IPS-NIHi7 (cell line): ENCODE results near the gene ABL1.

ENCODE experiments used
- DNase-seq: peaks from one replicate; pipeline ENCODE4 v3.0.0; 2012; ENCODE audit warnings: mixed read lengths; ENCODE audit errors: extremely low spot score

The ABL1 gene

DNA sequence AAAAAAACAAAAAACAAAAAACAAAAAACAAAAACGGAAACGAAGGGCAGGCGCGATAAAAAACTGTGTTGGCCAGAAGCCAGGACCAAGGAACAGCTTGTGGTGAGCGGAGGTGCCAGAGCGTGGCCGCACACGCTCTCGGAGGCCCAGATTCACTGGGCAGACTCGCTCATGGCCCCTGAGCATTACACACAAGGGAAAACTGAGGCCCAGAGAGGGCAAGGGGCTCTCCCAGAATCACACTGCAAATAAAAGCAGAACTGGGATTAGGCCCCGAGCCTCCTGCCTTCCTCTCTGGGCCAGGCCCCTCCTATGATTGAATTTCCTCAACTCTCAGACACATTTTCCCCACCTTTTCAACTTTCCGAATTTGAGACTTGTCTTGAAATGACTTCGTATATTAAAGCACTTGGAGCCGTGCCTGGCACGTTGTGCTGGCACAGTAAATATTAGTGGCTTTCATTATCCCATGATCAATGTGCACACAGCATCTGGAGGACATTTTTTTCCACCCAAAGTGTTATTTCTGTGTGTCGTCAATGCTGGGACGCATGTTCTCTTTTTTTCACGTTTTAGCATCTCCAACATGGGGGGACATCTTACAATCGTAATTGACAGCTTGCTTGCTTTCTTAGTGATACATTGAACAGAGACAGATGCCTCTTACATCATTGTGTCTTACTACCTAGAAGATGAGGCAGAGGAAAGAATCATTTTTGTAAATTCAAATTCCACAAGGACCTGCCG, 96.6 kb downstream of the ABL1 start:
- no peak for DNase-seq

DNA sequence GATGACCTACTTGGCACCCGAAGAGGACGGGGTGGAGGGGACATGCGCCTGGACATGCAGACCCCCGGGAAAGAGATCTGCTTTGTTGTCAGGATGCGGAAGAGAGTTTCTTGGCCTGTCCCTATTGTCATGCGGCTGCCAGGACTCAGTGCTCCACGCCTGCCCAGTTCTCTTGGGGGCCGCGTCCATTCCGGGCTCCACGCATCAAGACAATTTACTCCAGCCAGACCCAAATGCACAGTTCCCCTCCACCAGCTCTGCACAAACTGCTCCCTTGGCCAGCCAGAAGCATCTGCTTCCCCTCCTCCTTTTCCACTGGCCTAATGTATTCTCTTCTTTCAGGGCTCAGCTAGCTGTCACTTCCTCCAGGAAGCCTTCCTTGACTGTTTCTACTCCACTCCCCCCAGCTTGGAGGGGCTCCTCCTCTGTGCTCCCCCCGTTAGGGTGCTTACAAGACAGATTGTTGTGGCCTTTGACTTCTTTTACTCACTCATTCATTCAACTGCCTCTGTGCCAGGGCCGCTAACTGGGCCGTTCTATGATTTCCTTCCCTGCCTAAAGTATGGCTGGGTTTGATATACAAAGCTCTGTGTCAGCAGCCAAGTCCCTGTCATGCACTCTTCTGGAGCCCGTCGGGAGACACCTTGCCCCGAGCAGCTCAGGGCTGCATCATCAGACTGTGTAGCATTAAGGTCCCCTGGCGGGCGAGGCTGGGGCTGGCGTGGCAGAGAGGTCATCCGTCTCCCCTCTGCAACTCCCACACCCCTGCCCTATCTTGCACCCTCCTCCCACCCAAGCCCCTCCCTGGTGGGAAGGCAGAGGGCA, 97.4 kb downstream of the ABL1 start:
- DNase-seq: peak; percentile 56

DNA sequence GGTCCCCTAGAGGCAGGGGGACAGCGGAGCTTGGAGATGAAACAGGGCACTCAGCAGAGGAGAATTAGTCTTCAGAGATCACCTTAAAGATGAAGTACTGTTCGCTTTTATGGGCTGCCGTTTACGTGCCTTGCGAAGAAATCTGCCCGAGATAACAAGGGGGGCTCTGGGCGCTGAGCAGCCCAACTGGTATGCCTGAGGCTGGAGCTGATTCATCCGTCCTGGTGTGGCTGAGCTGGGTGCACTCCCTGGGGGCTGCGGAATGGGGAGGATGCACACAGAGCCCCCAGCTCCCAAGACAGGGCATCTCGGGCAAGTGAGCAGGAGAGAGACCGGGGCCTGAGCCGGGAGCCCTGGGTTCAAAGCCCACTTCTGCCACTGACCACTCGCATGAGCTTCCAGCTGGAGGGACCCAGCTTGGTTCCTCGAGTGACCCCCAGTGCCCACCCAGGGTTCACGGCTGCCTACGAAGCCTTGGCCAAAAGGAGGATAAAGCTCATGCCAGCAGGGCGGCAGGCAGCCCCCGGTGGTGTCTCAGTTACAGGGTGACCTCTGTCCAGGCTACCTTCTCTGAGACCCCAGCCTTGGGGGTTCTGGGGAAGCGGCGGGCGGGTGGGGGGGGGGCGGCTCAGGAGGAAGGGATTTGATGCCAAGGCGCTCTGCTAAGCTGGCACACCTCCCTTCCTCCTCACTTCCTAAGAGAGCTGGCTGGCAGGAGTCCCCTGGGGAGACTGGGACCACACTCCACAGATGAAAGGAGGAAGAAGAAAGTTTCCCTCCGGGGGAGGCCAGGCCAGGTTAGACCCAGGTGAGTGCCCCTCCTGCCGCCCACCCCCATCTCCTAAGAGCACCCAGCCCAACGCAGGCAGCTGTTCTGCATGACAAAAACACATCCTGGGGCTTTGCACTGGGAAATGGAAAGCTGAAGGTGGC, 98.3 kb downstream of the ABL1 start:
- DNase-seq: peak; percentile 39

DNA sequence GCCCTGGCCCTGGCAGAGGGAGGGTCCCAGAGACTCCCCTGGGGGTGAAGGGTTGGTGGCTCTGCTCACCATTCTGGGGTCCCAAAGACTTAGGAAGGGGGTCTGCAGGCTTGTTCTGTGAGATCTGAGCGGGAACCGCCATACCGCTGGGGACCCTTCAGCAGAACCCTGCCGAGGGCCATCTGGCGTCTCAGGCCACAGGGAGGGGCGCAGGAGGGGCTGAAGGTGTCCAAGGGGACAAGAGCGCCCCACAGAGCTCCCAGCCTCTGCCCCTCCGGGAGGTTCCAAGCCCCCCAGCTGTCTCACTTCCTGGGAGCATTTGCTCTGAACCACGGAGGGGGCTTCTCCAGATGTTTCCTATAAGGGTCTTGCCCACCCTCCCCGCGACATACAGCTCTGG, 99.2 kb downstream of the ABL1 start:
- DNase-seq: no peak

DNA sequence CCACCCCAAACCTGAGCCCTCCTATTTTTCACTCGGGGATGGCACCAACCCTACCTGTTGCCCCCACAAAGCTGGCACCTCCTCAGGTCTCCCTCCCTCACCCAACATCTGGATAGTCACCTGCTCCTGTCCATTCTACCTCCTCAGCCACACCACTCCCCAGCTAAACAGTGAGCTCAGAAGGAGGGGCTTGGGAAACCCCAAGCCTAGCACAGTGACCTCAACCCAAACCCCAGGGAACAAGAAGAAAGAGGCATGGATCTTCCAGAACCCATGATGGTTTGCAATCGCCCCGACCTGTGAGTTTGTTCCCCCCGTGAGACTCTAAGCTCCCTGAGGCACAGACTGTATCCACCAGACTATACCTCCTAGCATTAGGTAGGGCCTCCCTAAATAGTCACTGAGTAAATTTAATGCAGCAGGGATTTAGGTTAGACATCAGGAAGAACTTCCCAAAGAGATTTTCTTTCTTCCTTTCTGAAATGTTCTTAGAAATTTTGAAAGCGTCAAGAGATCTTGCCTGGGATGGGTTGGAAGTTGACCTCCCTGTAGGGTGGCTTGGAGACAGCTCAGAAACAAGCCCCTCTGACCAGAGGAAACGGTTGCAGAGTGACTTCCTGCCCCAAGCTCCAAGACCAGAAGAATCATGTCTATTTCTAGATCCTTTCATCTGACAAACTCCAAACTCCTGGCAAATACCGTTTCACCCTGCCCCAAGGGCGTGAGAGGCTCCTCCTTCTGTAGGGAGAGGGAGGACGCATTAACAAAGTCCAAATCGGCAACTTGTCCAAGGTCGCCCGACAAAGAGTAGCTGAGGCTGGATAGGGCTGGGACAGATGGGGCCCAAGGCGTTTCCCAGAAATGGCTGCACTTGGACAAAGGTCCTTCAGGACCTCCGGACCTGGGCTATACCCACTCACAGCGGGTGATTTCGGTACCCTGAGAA, 99.9 kb downstream of the ABL1 start:
- no peak for DNase-seq

DNA sequence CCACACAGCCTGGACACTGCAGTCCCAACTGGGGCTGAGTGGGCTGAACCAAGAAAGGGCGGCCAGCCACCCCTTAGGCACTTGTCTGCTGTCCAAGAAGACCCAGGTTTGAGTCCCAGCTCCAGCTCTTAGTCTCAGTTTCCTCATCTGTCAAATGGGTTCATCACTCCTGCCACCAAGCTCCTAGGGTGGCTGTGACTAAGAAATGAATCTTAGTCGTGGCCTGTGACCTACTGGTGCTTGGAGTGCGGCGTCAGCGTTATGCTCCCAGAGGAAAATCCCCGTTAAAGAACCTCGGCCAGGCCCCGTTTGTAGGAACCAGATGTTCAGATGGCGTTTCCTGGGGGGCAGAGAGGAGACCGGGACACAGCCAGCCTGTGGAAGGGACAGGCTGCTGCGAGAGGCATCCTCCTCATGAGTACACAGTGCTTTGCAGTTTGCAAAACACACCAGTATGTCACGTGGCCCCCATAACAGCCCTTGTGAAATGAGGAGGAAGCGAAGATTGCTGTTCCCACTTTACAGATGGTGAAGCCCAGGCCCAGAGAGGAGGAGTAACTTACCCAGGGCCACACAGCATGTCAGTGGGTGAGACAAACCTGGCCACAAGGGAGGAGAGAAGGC, 100.7 kb downstream of the ABL1 start:
- no peak for DNase-seq

DNA sequence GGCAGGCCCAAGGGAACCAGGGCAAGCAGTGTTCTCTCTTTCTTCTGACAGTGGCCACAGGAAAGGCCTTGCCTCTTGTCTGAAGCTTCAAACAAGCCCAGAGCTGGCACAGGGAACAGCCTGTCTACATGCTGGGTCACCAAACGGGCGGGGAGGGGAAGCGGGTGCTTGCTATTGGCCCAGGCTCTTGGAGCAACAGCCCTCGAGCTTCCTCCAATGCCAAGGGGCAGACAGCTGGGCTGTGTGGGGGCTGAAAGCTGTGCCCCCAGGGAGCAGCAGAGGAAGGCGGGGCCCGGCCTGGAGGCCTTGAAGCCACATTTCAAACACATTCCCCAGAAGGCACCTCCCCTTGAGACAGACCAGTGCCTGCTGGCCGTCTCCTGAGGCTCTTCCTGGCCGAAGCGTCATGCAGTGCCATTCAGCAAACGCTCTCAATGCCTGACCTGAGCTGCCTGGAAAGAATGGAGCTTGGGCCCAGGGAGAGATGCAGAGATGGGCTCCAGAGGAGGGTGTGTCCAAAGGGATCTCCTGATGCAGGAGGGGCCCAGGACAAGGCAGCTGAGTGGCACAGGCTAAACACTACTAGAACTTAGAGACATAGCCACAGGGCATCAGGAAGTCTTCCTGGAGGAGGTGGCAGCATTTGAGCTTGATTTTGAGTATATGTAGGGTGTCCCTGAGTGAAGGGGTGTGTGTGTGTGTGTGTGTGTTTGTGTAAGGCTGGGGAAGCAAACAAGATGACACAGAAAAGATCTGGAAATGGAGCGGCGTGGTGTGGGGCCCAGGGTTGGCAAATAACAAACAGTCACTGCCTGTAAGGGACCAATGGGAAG, 101.4 kb downstream of the ABL1 start:
- peak; percentile 80 for DNase-seq
